GM12875 (cell line): ENCODE data around the gene NPAS2.

Experiments
- H3K4me3 ChIP-seq: one replicate; pipeline ENCODE4 v1.5.1; 2011; ENCODE audit warnings: low read depth, low read length, control low read depth
- TF ChIP-seq, protein P1 (sequence below): IDR thresholded peaks from 2 replicates; pipeline ENCODE4 v1.5.1; 2011; ENCODE audit warnings: low read depth, mild to moderate bottlenecking, control low read depth, inconsistent platforms, low read length, moderate library complexity, borderline replicate concordance; ENCODE audit not compliant: insufficient read depth

The NPAS2 gene

DNA sequence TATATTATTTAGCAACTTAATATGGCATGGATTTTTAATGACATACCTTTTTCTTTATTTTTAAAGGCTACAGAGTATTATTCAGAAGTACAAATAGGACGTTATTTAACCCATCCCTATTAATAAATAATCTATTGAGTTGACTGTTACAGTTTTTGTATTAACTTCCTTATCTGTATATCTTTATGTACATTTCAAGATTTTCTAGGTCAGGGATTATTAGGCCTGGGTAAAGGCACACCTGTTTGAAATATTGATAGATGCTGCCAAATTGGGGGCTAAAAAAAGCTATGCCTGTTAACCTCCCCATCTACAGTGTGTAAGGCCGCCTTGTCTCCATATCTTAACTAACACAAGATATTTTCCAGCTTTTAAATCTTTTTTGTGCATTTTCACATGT lies 6.6 kb downstream of the NPAS2 start:
- TF ChIP-seq, protein P1, sequence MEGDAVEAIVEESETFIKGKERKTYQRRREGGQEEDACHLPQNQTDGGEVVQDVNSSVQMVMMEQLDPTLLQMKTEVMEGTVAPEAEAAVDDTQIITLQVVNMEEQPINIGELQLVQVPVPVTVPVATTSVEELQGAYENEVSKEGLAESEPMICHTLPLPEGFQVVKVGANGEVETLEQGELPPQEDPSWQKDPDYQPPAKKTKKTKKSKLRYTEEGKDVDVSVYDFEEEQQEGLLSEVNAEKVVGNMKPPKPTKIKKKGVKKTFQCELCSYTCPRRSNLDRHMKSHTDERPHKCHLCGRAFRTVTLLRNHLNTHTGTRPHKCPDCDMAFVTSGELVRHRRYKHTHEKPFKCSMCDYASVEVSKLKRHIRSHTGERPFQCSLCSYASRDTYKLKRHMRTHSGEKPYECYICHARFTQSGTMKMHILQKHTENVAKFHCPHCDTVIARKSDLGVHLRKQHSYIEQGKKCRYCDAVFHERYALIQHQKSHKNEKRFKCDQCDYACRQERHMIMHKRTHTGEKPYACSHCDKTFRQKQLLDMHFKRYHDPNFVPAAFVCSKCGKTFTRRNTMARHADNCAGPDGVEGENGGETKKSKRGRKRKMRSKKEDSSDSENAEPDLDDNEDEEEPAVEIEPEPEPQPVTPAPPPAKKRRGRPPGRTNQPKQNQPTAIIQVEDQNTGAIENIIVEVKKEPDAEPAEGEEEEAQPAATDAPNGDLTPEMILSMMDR: no peak
- no peak overlapping the region for H3K4me3 ChIP-seq

GRCh38 chr2:100831158-100831750 lies 11.3 kb downstream of the NPAS2 start:
- no peak overlapping the region for H3K4me3 ChIP-seq
- TF ChIP-seq, protein P1: no peak

GRCh38 chr2:100831831-100832230 lies 11.9 kb downstream of the NPAS2 start:
- TF ChIP-seq, protein P1: no peak
- no peak overlapping the region for H3K4me3 ChIP-seq

- no peak overlapping the region for H3K4me3 ChIP-seq
- TF ChIP-seq, protein P1: no peak
These were observed 12.9 kb downstream of the NPAS2 start for GRCh38 chr2:100832885-100833284.

DNA sequence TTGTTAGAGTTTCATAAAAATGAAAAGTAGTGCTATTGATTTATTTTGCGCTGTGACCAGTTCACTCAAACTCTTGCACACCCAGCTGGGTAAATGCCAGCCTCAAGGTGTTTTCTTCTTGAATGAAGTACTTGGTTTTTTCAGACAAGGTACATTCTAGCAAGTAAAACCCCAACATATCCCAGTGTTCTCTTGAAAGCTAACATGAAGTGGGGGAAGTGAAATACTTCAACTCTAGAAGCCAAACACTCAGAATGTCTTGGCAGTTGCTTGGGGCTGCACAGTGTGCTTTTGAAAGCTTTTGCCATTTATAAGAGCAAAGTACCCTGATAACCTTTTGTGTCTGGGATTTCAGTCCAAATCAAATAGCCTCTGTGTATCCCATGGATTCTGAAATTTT lies 13.4 kb downstream of the NPAS2 start:
- H3K4me3 ChIP-seq: no peak overlapping the region
- TF ChIP-seq, protein P1: no peak

DNA sequence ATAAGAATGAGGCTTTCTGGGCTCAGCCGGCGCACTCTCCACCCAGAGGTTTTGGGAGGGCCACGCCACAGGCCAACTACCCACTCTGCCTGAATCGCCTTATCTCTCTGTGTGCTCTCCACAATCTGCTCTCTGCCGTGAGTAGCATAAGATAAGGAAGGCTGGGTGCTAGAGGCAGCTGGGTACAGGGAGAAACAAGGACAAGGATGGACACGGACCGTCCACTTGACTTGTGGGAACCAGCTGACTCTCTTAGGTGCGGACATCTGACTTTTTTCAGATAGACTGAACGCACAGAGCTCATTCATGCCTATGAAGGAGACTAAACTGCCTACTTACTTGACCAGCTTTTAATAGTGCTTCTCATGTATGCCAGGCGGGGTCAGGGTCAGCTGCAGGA lies 14.3 kb downstream of the NPAS2 start:
- no peak overlapping the region for H3K4me3 ChIP-seq
- TF ChIP-seq, protein P1: no peak

GRCh38 chr2:100835006-100835659 lies 15.2 kb downstream of the NPAS2 start:
- no peak overlapping the region for H3K4me3 ChIP-seq
- TF ChIP-seq, protein P1: no peak
